Endometrial microvascular endothelial cells (primary cell): ENCODE measurements around the gene RAP1GAP. TPM values are rescaled to one million over a fixed set of nuclear protein-coding genes. Genes with fewer than 3 reads are reported as not detected.

Experiments
- in situ Hi-C: cut with HindIII; loops from 2 replicates; pipeline ENCODE4 v1.10.0; 2017; ENCODE audit warnings: low sequenced_read_pairs, low pct_unique_long_range_greater_than_20kb; ENCODE audit errors: inconsistent ontology term
- total RNA-seq: library from RNA; depleted of rRNA; stranded (reverse); fragments of >200 nt; gene quantifications from one replicate; pipeline ENCODE4 v1.2.3, GENCODE V29; 2015; ENCODE audit errors: inconsistent ontology term

The RAP1GAP gene
- total RNA-seq, 1 donor from 2014 or later, result not detected

DNA sequence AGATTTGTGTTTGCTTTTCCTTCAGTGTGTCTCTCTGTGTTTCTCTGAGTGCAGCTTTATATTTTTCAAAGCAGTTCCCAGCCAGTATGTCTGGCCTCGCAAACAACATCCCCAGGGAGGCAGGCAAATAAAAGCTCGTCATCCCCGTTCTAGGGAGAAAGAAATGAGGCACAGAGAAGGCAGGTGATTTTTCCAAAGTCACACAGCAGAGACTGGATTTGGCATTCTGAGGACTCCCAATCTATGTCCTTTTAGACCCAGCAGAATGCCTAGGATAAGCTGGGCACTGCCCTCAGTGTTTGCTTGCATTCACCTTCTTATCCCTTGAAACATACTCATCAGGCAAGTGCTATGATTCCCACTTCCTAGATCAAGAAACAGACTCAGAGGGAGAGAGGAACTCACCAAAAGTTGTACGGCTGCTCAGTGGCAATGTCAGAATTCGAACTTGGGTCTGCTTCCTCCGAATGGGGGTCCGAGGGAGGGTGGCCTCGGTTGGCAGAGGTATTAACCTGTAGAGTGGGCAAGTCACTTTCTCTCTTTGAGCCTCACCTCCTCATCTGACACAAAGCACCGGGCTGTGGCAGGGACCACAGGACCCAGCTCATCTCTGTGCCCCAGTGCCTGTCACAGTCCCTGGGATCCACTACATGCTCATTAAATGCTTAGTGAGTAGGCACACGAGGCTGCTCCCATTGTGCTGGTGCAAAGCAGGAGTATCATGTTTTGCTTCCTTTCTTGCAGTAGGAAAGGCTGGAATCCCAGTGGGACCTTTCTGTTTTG is 4.2 kb downstream of the RAP1GAP start:
- in situ Hi-C loops, result no loop called here

- in situ Hi-C loops, result no loop called here
These were observed 5.0 kb downstream of the RAP1GAP start for GRCh38 chr1:21663951-21664805.

DNA sequence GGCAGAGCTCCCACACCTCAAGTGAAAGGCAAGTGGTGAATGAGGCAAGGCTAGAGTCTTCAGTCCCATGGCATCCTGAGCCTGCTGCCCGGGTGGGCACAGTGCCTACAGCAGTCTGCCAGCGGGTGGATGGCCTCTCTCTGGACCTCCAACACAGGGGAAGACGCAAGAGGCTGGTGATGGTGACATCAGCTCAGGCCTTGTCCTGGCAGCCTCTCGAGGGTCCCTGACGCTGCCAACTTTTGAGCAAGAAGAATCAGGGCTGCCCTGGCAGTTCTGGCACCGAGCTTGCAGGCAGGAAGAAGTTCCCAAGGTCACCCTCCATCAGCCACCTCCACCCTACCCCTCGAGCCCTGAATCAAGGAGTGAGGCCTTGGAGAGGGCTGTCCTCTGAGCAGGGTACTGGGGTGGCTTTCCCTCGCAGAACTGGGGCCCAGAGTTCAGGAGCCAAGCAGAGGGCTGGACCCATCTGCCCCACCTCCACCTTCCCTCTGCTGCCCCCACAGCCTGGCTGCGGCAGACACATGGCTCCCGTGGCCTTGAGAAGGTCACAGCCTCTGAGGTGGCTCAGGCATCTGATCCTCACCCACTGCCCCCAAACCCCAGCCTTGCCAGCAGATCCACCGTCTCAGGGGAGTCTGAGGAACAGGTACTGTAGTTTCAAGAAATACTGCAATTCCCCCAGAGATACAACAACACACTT is 5.8 kb downstream of the RAP1GAP start:
- in situ Hi-C loops, result no loop called here

GRCh38 chr1:21662426-21663247 is 6.5 kb downstream of the RAP1GAP start:
- in situ Hi-C loops, result no loop called here

GRCh38 chr1:21661886-21662285 is 7.3 kb downstream of the RAP1GAP start:
- in situ Hi-C loops, result no loop called here

- in situ Hi-C loops, result no loop called here
These were observed 9.2 kb downstream of the RAP1GAP start for GRCh38 chr1:21659924-21660326.

DNA sequence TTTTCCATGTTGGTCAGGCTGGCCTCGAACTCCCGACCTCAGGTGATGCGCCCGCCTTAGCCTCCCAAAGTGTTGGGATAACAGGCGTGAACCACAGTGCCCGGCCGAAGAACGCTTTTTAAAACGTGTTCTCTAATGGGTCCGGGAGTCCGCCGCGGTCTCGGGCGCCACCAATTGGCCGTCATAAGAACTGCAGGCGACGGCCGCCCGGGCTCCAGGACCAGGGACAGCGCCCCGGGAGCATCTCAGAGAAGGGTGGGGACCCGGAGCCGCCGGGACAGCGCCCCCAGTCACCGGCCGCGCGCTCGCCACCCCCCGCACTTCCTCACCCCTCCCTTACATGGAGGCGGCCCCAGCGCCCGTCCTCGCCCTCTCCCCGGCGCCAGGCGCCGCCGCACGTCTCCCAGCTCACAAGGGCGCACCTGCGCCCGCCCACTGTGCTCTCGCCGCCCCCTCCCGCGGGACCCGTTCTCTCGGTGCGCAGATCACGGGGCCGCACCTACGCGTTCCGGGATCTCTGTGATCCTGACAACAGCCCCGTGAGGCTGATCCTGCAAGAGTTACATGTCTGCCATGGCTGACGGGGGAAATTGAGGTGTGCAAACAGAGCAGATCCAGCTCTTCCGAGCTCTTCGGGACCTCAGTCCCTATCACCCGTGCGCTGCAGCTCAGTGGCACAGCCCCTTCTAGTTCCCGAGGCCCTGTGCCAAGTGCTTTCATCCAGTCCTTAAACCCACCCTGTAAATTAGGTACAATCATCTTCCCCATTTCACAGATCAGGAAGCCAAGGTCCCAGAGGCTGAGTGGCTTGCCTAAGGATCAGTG is 9.8 kb downstream of the RAP1GAP start:
- in situ Hi-C loops, result no loop called here

- in situ Hi-C loops, result no loop called here
These were observed 11.5 kb downstream of the RAP1GAP start for GRCh38 chr1:21657456-21658190.

DNA sequence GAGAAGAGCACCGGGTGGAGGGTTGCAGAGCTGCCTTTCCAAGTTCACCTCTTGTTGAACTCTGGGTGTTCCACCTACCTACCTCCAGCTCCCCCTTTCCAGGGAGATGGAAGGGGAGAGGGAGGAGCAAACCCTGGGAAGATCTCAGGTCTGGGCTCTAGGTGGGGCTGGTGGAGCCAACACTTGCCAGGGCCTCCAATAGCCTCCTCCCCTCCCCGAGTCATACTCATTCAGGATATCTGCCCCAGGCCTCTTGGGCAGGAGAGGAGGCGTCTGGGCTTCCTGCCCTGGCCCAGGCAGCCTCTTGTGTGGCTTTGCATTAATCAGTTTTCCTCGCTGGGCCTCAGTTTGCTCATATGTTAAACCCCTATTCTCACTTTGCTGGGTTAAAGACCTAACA is 13.4 kb downstream of the RAP1GAP start:
- in situ Hi-C loops, result no loop called here

DNA sequence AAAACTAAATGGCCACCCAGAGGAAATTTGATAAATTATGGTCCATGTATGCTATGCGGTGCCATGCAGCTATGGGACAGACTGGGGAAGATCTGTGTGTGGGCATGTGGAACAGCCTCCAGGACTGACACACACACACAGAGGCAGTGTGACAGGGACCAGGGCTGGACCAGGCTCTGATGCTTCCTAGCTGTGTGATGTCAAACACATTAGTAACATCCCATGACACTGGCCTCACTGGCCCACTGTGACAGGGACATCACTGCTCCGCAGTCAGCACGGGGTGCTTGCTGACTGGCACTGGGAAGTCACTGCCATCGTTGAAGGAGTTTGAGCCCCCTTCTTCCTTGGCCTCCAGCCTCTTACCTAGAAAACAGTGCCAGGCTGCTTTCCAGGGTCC is 13.9 kb downstream of the RAP1GAP start:
- in situ Hi-C loops, result no loop called here

DNA sequence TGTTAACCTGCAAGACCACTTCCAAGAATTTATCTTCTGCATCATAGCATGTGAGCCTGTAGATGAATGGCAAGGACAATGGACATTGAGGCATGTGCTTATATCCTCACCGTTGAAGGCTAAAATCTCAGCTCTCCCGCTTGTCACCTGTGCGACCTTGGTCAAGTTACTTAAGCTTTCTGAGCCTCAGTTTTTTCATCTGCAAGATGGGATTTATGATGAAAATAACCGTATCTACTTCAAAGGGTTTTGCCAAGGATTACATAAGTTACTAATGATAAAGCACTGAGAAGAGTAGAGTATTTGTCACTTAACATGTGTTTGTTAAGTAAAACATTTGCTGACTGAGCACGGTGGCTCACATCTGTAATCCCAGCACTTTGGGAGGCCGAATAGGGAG is 14.9 kb downstream of the RAP1GAP start:
- in situ Hi-C loops, result no loop called here

GRCh38 chr1:21653744-21654100 is 15.4 kb downstream of the RAP1GAP start:
- in situ Hi-C loops, result no loop called here

DNA sequence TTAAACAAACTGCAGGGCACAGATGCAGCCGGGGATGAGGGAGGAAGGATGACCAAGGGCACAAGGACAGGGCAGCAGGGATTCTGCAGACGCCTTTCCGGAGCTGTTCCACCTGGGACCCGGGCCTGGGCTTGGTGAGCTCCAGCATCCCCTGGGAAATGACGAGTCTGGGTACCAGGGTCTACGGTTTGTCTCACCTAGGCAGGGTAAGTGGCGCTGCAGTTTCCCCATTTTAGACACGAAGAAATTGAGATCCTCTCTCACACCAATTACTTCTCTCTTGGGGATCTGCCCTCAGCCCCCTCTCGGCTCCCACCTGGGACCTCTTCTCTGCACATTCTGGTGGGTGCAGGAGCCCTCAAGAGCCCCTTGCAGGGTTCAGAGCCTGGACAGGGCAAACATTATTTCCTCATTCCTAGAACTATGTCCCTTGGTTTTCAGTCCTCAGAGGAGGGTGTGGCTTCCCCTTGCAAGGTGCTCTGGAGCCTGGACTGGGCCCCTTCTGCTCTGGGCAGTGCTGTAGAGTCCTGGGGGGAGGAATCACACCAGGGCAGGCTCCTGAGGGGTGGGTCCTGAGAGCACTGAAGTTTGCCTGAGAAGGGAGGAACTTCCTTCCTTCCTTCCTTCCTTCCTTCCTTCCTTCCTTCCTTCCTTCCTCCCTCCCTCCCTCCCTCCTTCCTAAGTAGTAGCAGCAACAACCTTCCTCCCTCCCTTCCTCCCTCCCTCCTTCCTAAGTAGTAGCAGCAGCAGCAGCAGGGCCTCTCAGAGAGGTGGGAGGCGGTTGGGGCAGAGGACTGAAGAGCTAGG is 16.0 kb downstream of the RAP1GAP start:
- in situ Hi-C loops, result no loop called here

GRCh38 chr1:21652101-21652936 is 16.8 kb downstream of the RAP1GAP start:
- in situ Hi-C loops, result no loop called here

GRCh38 chr1:21651214-21652042 is 17.7 kb downstream of the RAP1GAP start:
- in situ Hi-C loops, result no loop called here
